Smooth muscle cell (in vitro differentiated cells): ENCODE measurements around the gene GNAI2. TPM values are rescaled to one million over a fixed set of nuclear protein-coding genes. Genes with fewer than 3 reads are reported as not detected.
"Not testable (repeated sequence)": the region's sequence is repeated elsewhere in the genome, so short reads cannot be mapped to it uniquely, and the experiment has no call there.

ENCODE experiments used
- DNase-seq: peaks from one replicate; lab custom pipeline; 2025; ENCODE audit not compliant: unreplicated experiment; lab: John Stamatoyannopoulos, UW
- H2AFZ ChIP-seq: fragments of 200-600 bp; sonication (generic); 2 replicates; pipeline ENCODE4 v1.6.0; 2016; ENCODE audit warnings: antibody characterized with exemption, low read depth, mild to moderate bottlenecking
- H3F3A ChIP-seq: fragments of 200-600 bp; sonication (generic); 2 replicates; pipeline ENCODE4 v1.6.0; 2017; ENCODE audit warnings: antibody characterized with exemption, low read depth
- H3K27ac ChIP-seq: fragments of 200-600 bp; sonication (generic); 2 replicates; pipeline ENCODE4 v1.5.1; 2016; ENCODE audit warnings: low read depth, mild to moderate bottlenecking
- H3K27me3 ChIP-seq: fragments of 200-600 bp; sonication (generic); 2 replicates; pipeline ENCODE4 v1.6.1; 2016; ENCODE audit warnings: low read depth, mild to moderate bottlenecking
- H3K36me3 ChIP-seq: fragments of 200-600 bp; sonication (generic); 2 replicates; pipeline ENCODE4 v1.5.1; 2016; ENCODE audit warnings: low read depth
- H3K4me1 ChIP-seq: fragments of 200-600 bp; sonication (generic); 2 replicates; pipeline ENCODE4 v1.5.1; 2016; ENCODE audit warnings: low read depth
- H3K4me2 ChIP-seq: fragments of 200-600 bp; sonication (generic); 2 replicates; pipeline ENCODE4 v1.6.0; 2016; ENCODE audit warnings: mild to moderate bottlenecking
- H3K4me3 ChIP-seq: fragments of 200-600 bp; sonication (generic); 2 replicates; pipeline ENCODE4 v1.5.1; 2016; ENCODE audit warnings: mild to moderate bottlenecking
- H3K79me2 ChIP-seq: fragments of 200-600 bp; sonication (generic); 2 replicates; pipeline ENCODE4 v1.6.0; 2016; ENCODE audit warnings: low read depth, mild to moderate bottlenecking
- H3K9ac ChIP-seq: fragments of 200-600 bp; sonication (generic); 2 replicates; pipeline ENCODE4 v1.6.0; 2016; ENCODE audit warnings: low read depth
- H3K9me3 ChIP-seq: fragments of 200-600 bp; sonication (generic); replicated peaks from 2 replicates; pipeline ENCODE4 v1.5.1; 2016; ENCODE audit warnings: low read depth
- H4K20me1 ChIP-seq: fragments of 200-600 bp; sonication (generic); 2 replicates; pipeline ENCODE4 v1.6.0; 2016; ENCODE audit warnings: low read depth
- CTCF ChIP-seq: fragments of 200-600 bp; sonication (generic); IDR thresholded peaks from 2 replicates; pipeline ENCODE4 v1.5.1; 2017; ENCODE audit warnings: borderline replicate concordance, mild to moderate bottlenecking, antibody characterized with exemption; ENCODE audit not compliant: insufficient read depth, poor library complexity, severe bottlenecking
- WGBS: methylation state at CpG from one replicate; pipeline ENCODE4 v1.1.7; 2016; ENCODE audit warnings: low lambda C conversion rate; 5-methylcytosine and 5-hydroxymethylcytosine counted together
- polyA plus RNA-seq: library from polyadenylated mRNA; unstranded; fragments of >200 nt; fragmentation: Nextera tagmentation; extraction: Ambion mirVana; gene quantifications from 2 replicates; pipeline ENCODE4 v1.2.1, GENCODE V29; 2016
- total RNA-seq: library from RNA; depleted of rRNA; stranded (reverse); fragments of >200 nt; gene quantifications from 2 replicates; pipeline ENCODE4 v1.2.3, GENCODE V29; 2014

The GNAI2 gene
- total and polyA plus RNA-seq, 2 experiments from 2014 or later, result 209 to 454 TPM

GRCh38 chr3:50222169-50222528 is 13.9 kb upstream of the GNAI2 start:
- H3K36me3 ChIP-seq, result no peaks in the 10 kb centered on the region
- no peaks in the 10 kb centered on the region for H3K9me3 ChIP-seq
- no peak for DNase-seq
- no peaks in the 10 kb centered on the region for H3K79me2 ChIP-seq
- no peak for TF ChIP-seq CTCF
- no peak overlapping the region for H3K9ac ChIP-seq
- 82% methylated on average over 1 of the region's 1 CpG for WGBS
- H2AFZ ChIP-seq, result no peak overlapping the region
- H3K4me1 ChIP-seq, result no peaks in the 10 kb centered on the region
- H3F3A ChIP-seq, result no peaks in the 10 kb centered on the region
- no peak overlapping the region for H3K4me2 ChIP-seq
- H3K27ac ChIP-seq, result no peak overlapping the region
- no peak overlapping the region for H3K4me3 ChIP-seq
- no peaks in the 10 kb centered on the region for H3K27me3 ChIP-seq
- no peaks in the 10 kb centered on the region for H4K20me1 ChIP-seq

GRCh38 chr3:50224639-50225038 is 11.4 kb upstream of the GNAI2 start:
- Histone ChIP-seq H3K27ac (no peak overlapping the region), H3K4me2 (no peak overlapping the region), H3K9ac (no peak overlapping the region), H3K4me1 (peaks cover 10% of the 10 kb centered on the region), H3K4me3 (no peak overlapping the region), H3K79me2 (no peaks in the 10 kb centered on the region), H3K27me3 (no peaks in the 10 kb centered on the region), H3K36me3 (no peaks in the 10 kb centered on the region), H2AFZ (no peak overlapping the region), H3K9me3 (no peaks in the 10 kb centered on the region), H4K20me1 (no peaks in the 10 kb centered on the region), H3F3A (no peaks in the 10 kb centered on the region)
- TF ChIP-seq CTCF, result no peak
- no peak for DNase-seq
- WGBS, result 69% methylated on average over 5 of the region's 5 CpGs

GRCh38 chr3:50226888-50227389 is 9.1 kb upstream of the GNAI2 start:
- peak overlapping the region; percentile 49 for H3K27ac ChIP-seq
- H3K79me2 ChIP-seq, result no peaks in the 10 kb centered on the region
- peak overlapping the region; percentile 72 for H3K4me3 ChIP-seq
- TF ChIP-seq CTCF, result no peak
- H3K36me3 ChIP-seq, result no peaks in the 10 kb centered on the region
- no peaks in the 10 kb centered on the region for H4K20me1 ChIP-seq
- H3K9ac ChIP-seq, result peak overlapping the region; percentile 35
- H3K4me2 ChIP-seq, result peak overlapping the region; percentile 86
- peak; percentile 64 for DNase-seq
- peak overlapping the region; percentile 98 for H2AFZ ChIP-seq
- H3K4me1 ChIP-seq, result peaks cover 10% of the 10 kb centered on the region
- H3F3A ChIP-seq, result no peaks in the 10 kb centered on the region
- no peaks in the 10 kb centered on the region for H3K9me3 ChIP-seq
- WGBS, result 2% methylated on average over 27 of the region's 40 CpGs
- H3K27me3 ChIP-seq, result no peaks in the 10 kb centered on the region

- Histone ChIP-seq H3F3A (no peaks in the 10 kb centered on the region), H3K79me2 (no peaks in the 10 kb centered on the region), H3K36me3 (no peaks in the 10 kb centered on the region), H3K9me3 (no peaks in the 10 kb centered on the region), H3K27ac (peak overlapping the region; percentile 49), H2AFZ (peak overlapping the region; percentile 98), H3K4me2 (peak overlapping the region; percentile 86), H3K4me3 (peak overlapping the region; percentile 72), H4K20me1 (no peaks in the 10 kb centered on the region), H3K27me3 (no peaks in the 10 kb centered on the region), H3K9ac (peak overlapping the region; percentile 35), H3K4me1 (peaks cover 10% of the 10 kb centered on the region)
- TF ChIP-seq CTCF, result peak; percentile 82
- WGBS, result 1% methylated on average over 32 of the region's 51 CpGs
- DNase-seq, result peak; percentile 74
Observed at GRCh38 chr3:50227390-50228183, 8.4 kb upstream of the GNAI2 start.

- WGBS, result 34% methylated on average over 13 of the region's 15 CpGs
- peaks cover 15% of the 10 kb centered on the region for H3K4me1 ChIP-seq
- peak overlapping the region; percentile 77 for H2AFZ ChIP-seq
- not testable (repeated sequence) for H3K9ac ChIP-seq, H4K20me1 ChIP-seq, H3K9me3 ChIP-seq, H3F3A ChIP-seq, H3K27me3 ChIP-seq, H3K79me2 ChIP-seq, DNase-seq, H3K36me3 ChIP-seq, H3K27ac ChIP-seq
- H3K4me2 ChIP-seq, result peak overlapping the region; percentile 86
- H3K4me3 ChIP-seq, result peak overlapping the region; percentile 72
Observed at GRCh38 chr3:50228184-50228763, 7.7 kb upstream of the GNAI2 start.
